K562 (cell line): Measurements from ENCODE around the gene HDAC6. TPM values are rescaled to one million over a fixed set of nuclear protein-coding genes. Genes with fewer than 3 reads are reported as not detected.

Experiments
- CBFA2T2 ChIP-seq: fragments of 450-650 bp; conservative IDR thresholded peaks from 2 replicates; pipeline ENCODE4 v1.6.1; 2017; ENCODE audit warnings: mild to moderate bottlenecking
- CGGBP1 ChIP-seq: fragments of 250-450 bp; sonication (Bioruptor Pico); IDR thresholded peaks from 2 replicates; pipeline ENCODE4 v1.9.0; 2021; ENCODE audit warnings: mild to moderate bottlenecking
- CUX1 ChIP-seq: fragments of 200-800 bp; sonication (Bioruptor generic); IDR thresholded peaks from 2 replicates; pipeline ENCODE4 v1.6.1; 2016; ENCODE audit warnings: missing genetic modification characterization, missing compliant biosample characterization
- FOXK2 ChIP-seq, 2 experiments: fragments of 450-650 bp; IDR thresholded peaks in 1 of 2; conservative IDR thresholded peaks in 1 of 2; 2 replicates each; pipeline ENCODE4 v1.6.1; 2016; ENCODE audit warnings: low read depth in 2 of 2, mild to moderate bottlenecking in 1 of 2
- HDGF ChIP-seq: fragments of 450-650 bp; IDR thresholded peaks from 2 replicates; pipeline ENCODE4 v1.6.1; 2016
- HOMEZ ChIP-seq: fragments of 250-450 bp; sonication (Bioruptor Pico); IDR thresholded peaks from 2 replicates; pipeline ENCODE4 v1.4.0; 2020; ENCODE audit warnings: mild to moderate bottlenecking, moderate library complexity
- NFATC3 ChIP-seq: fragments of 450-650 bp; IDR thresholded peaks from 2 replicates; pipeline ENCODE4 v1.6.1; 2017; ENCODE audit warnings: mild to moderate bottlenecking
- NR4A1 ChIP-seq, 2 experiments: fragments of 250-450 bp in 1 of 2; fragments of 450-650 bp in 1 of 2; sonication (Bioruptor Pico) in 1 of 2; IDR thresholded peaks; 2 replicates each; pipeline versions ENCODE4 v1.4.0 to v1.6.1; 2016 to 2020; ENCODE audit warnings: mild to moderate bottlenecking in 2 of 2, missing compliant biosample characterization in 1 of 2, missing genetic modification characterization in 1 of 2, moderate library complexity in 1 of 2
- POLR2AphosphoS2 ChIP-seq: IDR thresholded peaks from 2 replicates; pipeline ENCODE4 v1.6.1; 2012; ENCODE audit warnings: low read length, improper control_type of control experiment
- SIX5 ChIP-seq, 2 experiments: IDR thresholded peaks; 2 replicates each; pipeline ENCODE4 v1.6.1; 2011; ENCODE audit warnings: low read length in 2 of 2, borderline replicate concordance in 1 of 2, low read depth in 1 of 2, mild to moderate bottlenecking in 1 of 2, moderate library complexity in 1 of 2; ENCODE audit not compliant: insufficient read depth in 1 of 2
- ZBTB26 ChIP-seq: fragments of 450-650 bp; formaldehyde crosslinking; IDR thresholded peaks from 2 replicates; pipeline ENCODE4 v1.4.0; 2022; ENCODE audit warnings: missing genetic modification characterization
- ZNF551 ChIP-seq: fragments of 250-450 bp; sonication (Bioruptor Pico); IDR thresholded peaks from 2 replicates; pipeline ENCODE4 v1.5.0; 2021; ENCODE audit warnings: mild to moderate bottlenecking, moderate library complexity
- polyA plus RNA-seq, 8 experiments: library from polyadenylated mRNA; depleted of rRNA in 4 of 8; stranded (reverse) in 5 of 8; unstranded in 3 of 8; fragments of >200 nt; fragmentation: Nextera tagmentation in 2 of 8; fragmentation: Illumina TruSeq in 1 of 8; extraction: Ambion mirVana in 2 of 8; extraction: Trizol in 1 of 8; gene quantifications; 2 replicates each; pipeline versions ENCODE4 v1.2.1 to v1.2.3, GENCODE V29; 2011 to 2014; ENCODE audit warnings: inconsistent platforms in 1 of 8, missing spikeins in 1 of 8
- total RNA-seq, 7 experiments: library from RNA; depleted of rRNA in 6 of 7; stranded (reverse); fragments of >200 nt in 6 of 7; fragmentation: Illumina TruSeq in 2 of 7; extraction: Trizol in 2 of 7; gene quantifications; 2 replicates each; pipeline versions ENCODE4 v1.2.1 to v1.2.3, GENCODE V29; 2011 to 2021; ENCODE audit warnings: low replicate concordance in 1 of 7
- TF ChIP-seq, protein P1 (sequence below): fragments of 250-450 bp; sonication (Bioruptor Pico); IDR thresholded peaks from 2 replicates; pipeline ENCODE4 v1.5.1; 2021; ENCODE audit warnings: mild to moderate bottlenecking
- TF ChIP-seq, protein P2 (sequence below), 2 experiments: fragments of 450-650 bp in 1 of 2; sonication (generic) in 1 of 2; formaldehyde crosslinking; conservative IDR thresholded peaks; 2 replicates each; pipeline versions ENCODE4 v1.4.0 to v1.8.1; 2020 to 2022; ENCODE audit warnings: mild to moderate bottlenecking in 1 of 2, missing genetic modification reagents in 1 of 2

HDAC6 gene
- total and polyA plus RNA-seq, 9 of the 15 experiments (the other 6 are each of a cell fraction or from before 2014, with no cell fraction given): 29.9 to 101 (median 71.2) TPM

DNA sequence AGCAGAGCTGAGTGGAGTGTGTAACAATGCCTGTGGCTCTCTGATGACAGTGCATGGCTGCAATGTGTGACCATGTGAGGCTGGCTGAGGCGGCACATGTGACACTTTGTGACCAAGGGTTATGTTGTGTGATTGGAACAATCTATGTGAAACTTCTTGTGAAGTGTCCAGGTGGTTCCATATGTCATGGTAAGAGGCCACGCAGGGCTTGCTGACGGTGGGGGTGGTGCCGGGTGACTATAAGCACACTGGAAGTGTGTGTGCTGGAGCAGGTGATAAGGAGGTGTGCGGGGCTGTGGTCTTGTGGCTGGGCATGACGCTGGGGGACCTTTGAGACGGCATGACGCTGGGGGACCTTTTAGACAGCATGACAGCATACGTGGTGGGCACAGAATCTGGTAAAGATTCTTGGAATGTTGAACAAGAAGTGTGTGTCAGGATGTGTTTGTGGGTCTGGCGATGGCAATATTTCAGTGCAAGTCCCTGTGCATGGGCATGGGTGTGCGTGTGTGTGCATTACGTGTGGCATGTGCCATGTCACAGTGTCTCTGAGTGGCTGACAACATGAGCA, 7.4 kb upstream of the HDAC6 start (continued):
- TF ChIP-seq, protein P1, sequence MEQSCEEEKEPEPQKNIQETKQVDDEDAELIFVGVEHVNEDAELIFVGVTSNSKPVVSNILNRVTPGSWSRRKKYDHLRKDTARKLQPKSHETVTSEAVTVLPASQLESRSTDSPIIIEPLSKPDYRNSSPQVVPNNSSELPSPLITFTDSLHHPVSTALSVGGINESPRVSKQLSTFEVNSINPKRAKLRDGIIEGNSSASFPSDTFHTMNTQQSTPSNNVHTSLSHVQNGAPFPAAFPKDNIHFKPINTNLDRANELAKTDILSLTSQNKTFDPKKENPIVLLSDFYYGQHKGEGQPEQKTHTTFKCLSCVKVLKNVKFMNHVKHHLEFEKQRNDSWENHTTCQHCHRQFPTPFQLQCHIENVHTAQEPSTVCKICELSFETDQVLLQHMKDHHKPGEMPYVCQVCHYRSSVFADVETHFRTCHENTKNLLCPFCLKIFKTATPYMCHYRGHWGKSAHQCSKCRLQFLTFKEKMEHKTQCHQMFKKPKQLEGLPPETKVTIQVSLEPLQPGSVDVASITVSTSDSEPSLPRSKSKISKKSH: no peak
- no peak for TF ChIP-seq CBFA2T2
- no peak for TF ChIP-seq CGGBP1 (CRISPR knock-in tag)
- TF ChIP-seq, protein P2, sequence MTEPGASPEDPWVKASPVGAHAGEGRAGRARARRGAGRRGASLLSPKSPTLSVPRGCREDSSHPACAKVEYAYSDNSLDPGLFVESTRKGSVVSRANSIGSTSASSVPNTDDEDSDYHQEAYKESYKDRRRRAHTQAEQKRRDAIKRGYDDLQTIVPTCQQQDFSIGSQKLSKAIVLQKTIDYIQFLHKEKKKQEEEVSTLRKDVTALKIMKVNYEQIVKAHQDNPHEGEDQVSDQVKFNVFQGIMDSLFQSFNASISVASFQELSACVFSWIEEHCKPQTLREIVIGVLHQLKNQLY (CRISPR knock-in tag; conservative IDR thresholded peaks at IDR 0.05): no peak
- no peak for TF ChIP-seq HOMEZ
- TF ChIP-seq NR4A1 (CRISPR knock-in tag; IDR thresholded peaks at IDR 0.05): no peak
- TF ChIP-seq NR4A1 (tag; IDR thresholded peaks at IDR 0.05): no peak
- TF ChIP-seq SIX5 (IDR thresholded peaks at IDR 0.05; ENCODE audit: borderline replicate concordance in 1 of 2, insufficient read depth in 1 of 2, low read depth in 1 of 2, low read length in 2 of 2): no peak
- TF ChIP-seq NFATC3: no peak
- no peak for TF ChIP-seq POLR2AphosphoS2
- no peak for TF ChIP-seq ZBTB26 (CRISPR knock-in tag)
- TF ChIP-seq ZNF551 (CRISPR knock-in tag): no peak
- TF ChIP-seq CUX1 (CRISPR knock-in tag): no peak
- TF ChIP-seq FOXK2 (conservative IDR thresholded peaks at IDR 0.05 in 1 of 2, IDR thresholded peaks at IDR 0.05 in 1 of 2; ENCODE audit: low read depth in 2 of 2): no peak; a peak in 1 of 4 replicates
- 0 out of 2 replicates have a peak, but pooled peaks have one; percentile 45 for TF ChIP-seq HDGF
